Measurements from ENCODE around the gene FAM219A.
A peak's percentile ranks its signal among the peaks of the same experiment; 100 is the strongest.
"Not testable (repeated sequence)": the region's sequence is repeated elsewhere in the genome, so short reads cannot be mapped to it uniquely, and the experiment has no call there.

Gene FAM219A

GRCh38 chr9:34374905-34375552, 83.3 kb downstream of the FAM219A start:
- DNase-seq, result peak; percentile 41

DNA sequence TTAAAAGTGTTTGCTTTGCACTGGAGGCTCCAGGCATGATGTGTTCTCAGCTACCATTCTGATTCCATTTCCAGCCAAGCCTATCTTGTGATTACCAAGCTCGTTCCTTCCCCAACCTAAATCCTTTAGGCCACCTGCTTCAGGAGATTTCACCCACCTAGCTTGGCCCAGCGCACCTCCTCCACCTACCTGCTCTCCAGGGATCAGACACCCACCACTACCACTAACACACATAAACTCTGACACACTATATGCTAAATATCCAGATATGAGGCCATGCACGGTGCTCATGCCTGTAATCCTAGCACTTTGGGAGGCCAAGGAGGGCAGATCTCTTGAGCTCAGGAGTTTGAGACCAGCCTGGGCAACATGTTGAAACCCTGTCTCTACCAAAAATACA, 84.0 kb downstream of the FAM219A start:
- DNase-seq, result no peak

GRCh38 chr9:34373749-34374148, 84.6 kb downstream of the FAM219A start:
- DNase-seq, result no peak

GRCh38 chr9:34372467-34373011, 85.8 kb downstream of the FAM219A start:
- no peak for DNase-seq

DNA sequence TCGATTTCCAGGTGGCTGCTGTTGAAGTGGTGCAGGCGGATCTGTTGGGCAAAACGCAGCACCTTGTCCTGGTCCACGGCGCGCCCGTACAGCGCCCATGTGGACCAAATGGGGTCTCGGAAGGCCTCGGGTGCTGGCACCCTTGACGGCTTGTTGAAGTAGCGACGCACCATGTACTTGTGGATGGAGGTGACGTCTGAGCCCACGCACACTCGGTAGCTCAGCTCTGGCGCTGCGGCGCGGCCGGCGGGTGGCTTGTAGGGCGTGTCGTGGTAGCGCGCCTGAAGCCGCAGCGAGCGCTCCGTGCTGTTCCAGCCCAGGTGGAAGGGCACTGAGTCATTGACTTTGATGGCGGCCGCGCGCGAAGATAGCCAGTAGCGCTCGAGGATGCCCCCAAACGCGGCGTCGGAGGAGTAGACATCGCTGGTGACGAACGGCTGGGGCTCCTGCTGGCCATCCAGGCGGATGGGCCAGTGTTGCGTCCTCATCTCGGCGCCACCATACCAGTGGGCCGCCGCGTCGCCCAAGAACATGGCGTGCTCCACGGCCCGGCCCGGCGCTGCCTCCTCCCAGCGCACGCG, 86.4 kb downstream of the FAM219A start:
- DNase-seq, result no peak

DNA sequence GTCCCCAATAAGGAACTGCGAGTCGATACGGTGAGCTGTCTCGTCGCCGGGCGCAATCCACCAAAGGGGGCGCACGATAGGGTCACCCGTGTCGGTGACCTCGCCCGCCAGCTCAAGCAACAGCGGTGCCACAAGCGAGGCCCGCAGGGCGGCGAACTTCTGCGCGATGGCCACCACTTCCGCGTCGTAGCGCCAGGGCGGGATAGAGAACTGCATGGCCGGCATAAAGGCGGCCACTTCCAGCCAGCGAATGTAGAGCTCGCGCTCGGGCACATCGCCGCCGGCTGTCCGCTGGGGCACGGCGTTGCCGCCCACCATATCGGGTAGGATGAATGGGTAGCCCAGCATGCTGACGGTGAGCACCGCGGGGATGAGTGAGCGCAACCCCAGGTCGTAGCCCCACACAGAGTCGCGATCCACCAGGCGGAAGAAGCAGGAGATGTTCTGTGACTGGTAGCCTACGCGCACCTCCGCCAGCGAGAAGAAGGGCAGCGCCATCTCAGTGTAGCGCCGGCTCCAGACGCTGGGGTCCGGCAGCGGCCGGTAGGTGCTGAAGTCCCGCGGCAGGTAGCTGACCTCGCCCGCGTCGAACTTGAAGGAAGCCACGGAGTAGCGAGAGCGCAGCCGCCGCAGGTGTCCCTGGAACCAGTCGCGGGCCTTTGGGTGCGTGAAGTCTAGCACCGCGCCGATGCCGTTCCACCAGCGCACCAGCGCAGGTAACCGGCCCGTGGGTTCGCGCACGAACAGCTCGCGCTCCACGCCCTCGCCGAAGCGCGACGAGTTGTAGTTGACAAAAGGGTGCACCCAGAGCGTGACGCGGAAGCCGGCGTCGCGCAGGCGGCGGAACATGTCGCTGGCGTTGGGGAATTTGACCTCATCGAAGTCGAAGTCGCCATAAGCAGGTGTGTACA, 87.1 kb downstream of the FAM219A start:
- no peak for DNase-seq

DNA sequence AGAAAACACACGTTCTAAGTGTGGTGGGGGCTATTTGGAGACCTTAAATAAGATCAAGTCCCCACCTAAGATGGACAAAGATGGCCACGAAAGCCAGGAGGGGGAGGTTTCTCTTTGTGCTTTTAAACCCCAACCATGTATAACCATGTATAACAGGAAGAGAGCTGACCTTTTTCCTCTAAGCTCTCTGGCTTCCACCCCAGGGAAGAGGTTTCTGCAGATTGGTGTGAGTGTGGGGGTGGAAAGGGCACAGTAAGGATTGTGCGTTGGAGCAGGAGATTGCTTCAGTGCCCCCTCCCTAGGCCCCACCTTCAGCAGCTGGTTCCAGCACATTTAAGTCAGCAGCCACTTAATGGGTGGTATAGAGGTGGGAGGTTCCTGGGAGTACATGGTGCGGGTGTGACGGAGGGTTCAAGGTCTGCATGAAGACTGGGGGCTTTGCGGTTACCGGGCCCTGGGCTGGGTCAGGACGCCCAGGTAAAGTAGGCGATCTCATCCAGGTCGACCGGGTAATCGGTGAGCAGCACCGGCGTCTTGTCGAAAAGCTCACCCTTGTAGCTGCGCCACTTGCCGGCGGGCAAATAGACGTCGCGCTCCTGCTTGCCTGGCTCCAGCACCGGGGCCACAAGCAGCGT, 87.9 kb downstream of the FAM219A start:
- no peak for DNase-seq

DNA sequence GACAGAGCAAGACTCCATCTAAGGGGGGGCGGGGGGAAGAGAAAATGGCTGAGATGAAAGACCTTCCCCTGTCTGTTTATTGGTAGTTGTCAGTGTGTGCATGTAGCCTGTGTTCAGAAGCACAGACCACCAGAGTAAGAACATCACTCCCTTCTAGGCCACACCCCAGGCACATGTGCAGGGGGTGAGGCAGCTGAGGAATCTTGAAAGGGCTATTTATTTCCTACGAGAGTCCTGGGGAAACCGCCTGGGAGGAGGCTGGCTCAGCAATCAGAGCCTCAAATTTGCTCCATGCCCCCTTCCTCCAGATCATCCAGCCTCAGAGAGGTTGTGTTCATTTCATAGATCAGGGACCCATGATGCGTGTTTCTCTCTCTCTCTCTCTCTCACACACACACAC, 88.7 kb downstream of the FAM219A start:
- no peak for DNase-seq

GRCh38 chr9:34368796-34369195, 89.6 kb downstream of the FAM219A start:
- DNase-seq, result not testable (repeated sequence)

- DNase-seq, result not testable (repeated sequence)
Measured at GRCh38 chr9:34367751-34368410, 90.5 kb downstream of the FAM219A start.

DNA sequence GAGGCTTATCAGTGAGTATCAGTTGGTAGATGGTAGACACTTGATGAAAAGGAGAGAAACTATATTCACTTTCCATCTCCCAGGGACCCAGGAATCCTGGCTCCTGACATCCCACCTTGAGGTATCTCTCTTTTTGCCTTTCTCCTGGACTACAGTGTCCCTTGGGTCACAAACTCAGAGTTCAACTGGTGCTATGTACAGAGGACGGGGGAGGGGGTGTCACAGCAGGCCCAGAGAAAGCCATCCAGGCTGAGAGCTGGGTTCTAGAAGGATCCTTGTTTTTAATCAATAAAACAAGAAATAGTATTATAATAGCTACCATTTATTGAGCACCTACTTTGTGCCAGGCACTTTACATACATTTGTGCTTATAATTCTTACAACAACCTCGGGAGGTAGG, 92.0 kb downstream of the FAM219A start:
- no peak for DNase-seq

GRCh38 chr9:34365282-34365681, 93.1 kb downstream of the FAM219A start:
- no peak for DNase-seq

GRCh38 chr9:34363619-34364351, 94.6 kb downstream of the FAM219A start:
- DNase-seq, result no peak

DNA sequence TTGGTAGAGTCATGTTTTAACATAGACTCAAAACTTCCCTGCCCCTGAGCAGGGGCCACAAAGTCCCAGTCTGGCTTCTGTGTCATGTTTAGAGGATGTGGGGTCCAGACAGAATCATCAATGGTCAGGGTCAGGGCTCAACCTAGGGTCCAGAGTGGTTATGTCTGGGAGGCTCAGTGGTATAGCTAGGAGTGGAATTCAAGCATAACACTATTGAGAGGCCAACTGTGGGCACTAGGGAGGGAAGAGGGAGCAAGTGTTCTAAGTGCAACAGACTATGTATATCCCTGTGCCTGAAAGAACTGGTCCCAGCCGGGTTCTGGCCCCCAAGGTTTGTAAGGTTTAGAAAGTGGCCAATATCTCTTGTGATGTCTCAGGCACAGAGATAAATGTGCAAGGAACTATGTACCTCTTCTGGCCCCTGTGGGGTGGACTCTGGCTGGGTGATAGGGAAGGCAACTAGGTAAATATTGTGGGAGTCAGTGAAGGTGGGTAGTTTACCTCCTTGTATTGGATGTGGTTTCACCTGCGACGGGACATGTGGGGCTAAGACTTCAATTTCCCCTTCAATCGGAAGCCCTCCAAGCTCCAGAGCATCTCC, 95.7 kb downstream of the FAM219A start:
- DNase-seq, result no peak

- not testable (repeated sequence) for DNase-seq
Measured at GRCh38 chr9:34352957-34353356, 105.4 kb downstream of the FAM219A start.

- not testable (repeated sequence) for DNase-seq
Measured at GRCh38 chr9:34352122-34352652, 106.2 kb downstream of the FAM219A start.

DNA sequence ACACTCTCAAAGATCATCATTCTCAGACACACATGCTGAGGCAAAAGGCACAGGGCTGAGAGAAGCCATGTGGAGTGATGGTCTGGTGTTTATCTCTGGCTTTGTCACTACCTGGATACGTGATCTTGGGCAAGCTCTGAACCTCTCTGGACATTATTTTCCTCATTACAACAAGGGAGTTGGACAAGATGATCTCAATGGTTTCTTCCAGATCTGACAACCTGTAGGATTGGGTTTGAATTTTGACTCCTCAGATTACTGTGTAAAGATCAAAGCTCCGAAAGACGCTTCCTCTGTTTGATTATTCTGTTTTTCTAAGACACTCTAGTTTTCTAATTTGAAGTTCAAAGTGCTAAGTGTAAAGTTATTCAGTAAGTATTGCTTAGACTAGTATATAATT, 109.0 kb downstream of the FAM219A start:
- DNase-seq, result no peak
